HEK293 (cell line): ENCODE data around the gene BMERB1.

Source experiments
- CTCF ChIA-PET: fragments of 350-600 bp; formaldehyde crosslinking; extraction: SDS; loops from one replicate; lab custom pipeline; 2021; ENCODE audit warnings: antibody characterized with exemption; lab: Yijun Ruan, JAX
- POLR2A ChIA-PET: fragments of 300-600 bp; formaldehyde crosslinking; extraction: SDS; loops from one replicate; lab custom pipeline; 2020; ENCODE audit warnings: antibody characterized with exemption, inconsistent platforms; lab: Yijun Ruan, JAX
- H3K27ac ChIP-seq: fragments of 200-500 bp; sonication (Bioruptor generic); 2 replicates; pipeline ENCODE4 v1.5.1; 2014; ENCODE audit warnings: low read depth, low read length, control low read depth, inconsistent platforms; ENCODE audit errors: extremely low read depth
- H3K36me3 ChIP-seq, 2 experiments: fragments of 200-500 bp in 1 of 2; sonication (Bioruptor generic) in 1 of 2; 1 replicate in 1 of 2; 2 replicates in 1 of 2; pipeline ENCODE4 v1.5.1; 2014 to 2017; ENCODE audit warnings: inconsistent platforms in 2 of 2, low read length in 2 of 2; ENCODE audit not compliant: control insufficient read depth in 2 of 2, insufficient read depth in 1 of 2
- H3K4me1 ChIP-seq: fragments of 200-500 bp; sonication (Bioruptor generic); 2 replicates; pipeline ENCODE4 v1.5.1; 2014; ENCODE audit warnings: mild to moderate bottlenecking, low read length, inconsistent platforms; ENCODE audit not compliant: control insufficient read depth, insufficient read depth
- H3K4me3 ChIP-seq: 2 replicates; pipeline ENCODE4 v1.5.1; 2011; ENCODE audit warnings: low read depth, mild to moderate bottlenecking, control low read depth, low read length, moderate library complexity
- H3K9me3 ChIP-seq: fragments of 200-500 bp; sonication (Bioruptor generic); 2 replicates; pipeline ENCODE4 v1.5.1; 2014; ENCODE audit warnings: low read depth, low read length, inconsistent platforms; ENCODE audit not compliant: control insufficient read depth, insufficient read depth
- EGR2 ChIP-seq: fragments of 450-650 bp; formaldehyde crosslinking; IDR thresholded peaks from 2 replicates; pipeline ENCODE4 v1.5.1; 2016; ENCODE audit warnings: low read depth, missing biosample characterization, missing genetic modification characterization
- FEZF1 ChIP-seq: fragments of 450-650 bp; formaldehyde crosslinking; IDR thresholded peaks from 2 replicates; pipeline ENCODE4 v1.5.1; 2016; ENCODE audit warnings: missing biosample characterization, missing genetic modification characterization
- GLI4 ChIP-seq: fragments of 450-650 bp; formaldehyde crosslinking; IDR thresholded peaks from 2 replicates; pipeline ENCODE4 v1.5.1; 2016; ENCODE audit warnings: missing biosample characterization, missing genetic modification characterization
- GLIS1 ChIP-seq: fragments of 450-650 bp; formaldehyde crosslinking; IDR thresholded peaks from 2 replicates; pipeline ENCODE4 v1.5.1; 2016; ENCODE audit warnings: missing biosample characterization, missing genetic modification characterization
- HOXD13 ChIP-seq: sonication (generic); formaldehyde crosslinking; IDR thresholded peaks from 2 replicates; pipeline ENCODE4 v1.8.0; 2022; ENCODE audit warnings: missing genetic modification reagents, borderline replicate concordance
- KLF7 ChIP-seq: fragments of 450-650 bp; formaldehyde crosslinking; IDR thresholded peaks from 2 replicates; pipeline ENCODE4 v1.5.1; 2016; ENCODE audit warnings: missing biosample characterization, missing genetic modification characterization, borderline replicate concordance
- WT1 ChIP-seq: fragments of 450-650 bp; formaldehyde crosslinking; IDR thresholded peaks from 2 replicates; pipeline ENCODE4 v1.5.1; 2016; ENCODE audit warnings: missing biosample characterization, missing genetic modification characterization
- ZFHX2 ChIP-seq: fragments of 450-650 bp; formaldehyde crosslinking; conservative IDR thresholded peaks from 2 replicates; pipeline ENCODE4 v1.5.1; 2016; ENCODE audit warnings: missing biosample characterization, missing genetic modification characterization
- ZIC2 ChIP-seq: fragments of 450-650 bp; formaldehyde crosslinking; IDR thresholded peaks from 2 replicates; pipeline ENCODE4 v1.5.1; 2016; ENCODE audit warnings: missing biosample characterization, missing genetic modification characterization
- ZNF121 ChIP-seq: fragments of 450-650 bp; formaldehyde crosslinking; IDR thresholded peaks from 2 replicates; pipeline ENCODE4 v1.5.1; 2016; ENCODE audit warnings: missing biosample characterization, missing genetic modification characterization
- ZNF140 ChIP-seq: fragments of 450-650 bp; formaldehyde crosslinking; IDR thresholded peaks from 2 replicates; pipeline ENCODE4 v1.5.1; 2016; ENCODE audit warnings: missing biosample characterization, missing genetic modification characterization
- ZNF211 ChIP-seq: fragments of 450-650 bp; formaldehyde crosslinking; IDR thresholded peaks from 2 replicates; pipeline ENCODE4 v1.5.1; 2016; ENCODE audit warnings: low read depth, missing biosample characterization, missing genetic modification characterization
- ZNF266 ChIP-seq: fragments of 450-650 bp; formaldehyde crosslinking; IDR thresholded peaks from 2 replicates; pipeline ENCODE4 v1.5.1; 2016; ENCODE audit warnings: missing biosample characterization, missing genetic modification characterization, low read depth
- ZNF311 ChIP-seq: fragments of 450-650 bp; formaldehyde crosslinking; IDR thresholded peaks from 2 replicates; pipeline ENCODE4 v1.5.1; 2017; ENCODE audit warnings: missing biosample characterization, missing genetic modification characterization, borderline replicate concordance
- ZNF423 ChIP-seq: fragments of 450-650 bp; formaldehyde crosslinking; IDR thresholded peaks from 2 replicates; pipeline ENCODE4 v1.5.1; 2016; ENCODE audit warnings: missing biosample characterization, missing genetic modification characterization
- ZNF514 ChIP-seq: fragments of 450-650 bp; formaldehyde crosslinking; IDR thresholded peaks from 2 replicates; pipeline ENCODE4 v1.5.1; 2016; ENCODE audit warnings: missing biosample characterization, missing genetic modification characterization
- ZNF561 ChIP-seq: fragments of 450-650 bp; IDR thresholded peaks from 2 replicates; pipeline ENCODE4 v1.5.1; 2018; ENCODE audit warnings: missing biosample characterization, missing genetic modification characterization, borderline replicate concordance
- ZNF654 ChIP-seq: fragments of 450-650 bp; formaldehyde crosslinking; IDR thresholded peaks from 2 replicates; pipeline ENCODE4 v1.5.1; 2016; ENCODE audit warnings: low read depth, missing biosample characterization, missing genetic modification characterization
- ZSCAN5A ChIP-seq: fragments of 450-650 bp; formaldehyde crosslinking; IDR thresholded peaks from 2 replicates; pipeline ENCODE4 v1.5.1; 2016; ENCODE audit warnings: missing biosample characterization, missing genetic modification characterization
- TF ChIP-seq, protein P1 (sequence below): fragments of 450-650 bp; formaldehyde crosslinking; IDR thresholded peaks from 2 replicates; pipeline ENCODE4 v1.5.0; 2017; ENCODE audit warnings: missing biosample characterization, missing genetic modification characterization, borderline replicate concordance

BMERB1 gene

GRCh38 chr16:15587152-15587825, 152.9 kb downstream of the BMERB1 start:
- TF ChIP-seq ZNF311 (tag by site-specific recombination) (no peak), ZNF266 (tag by site-specific recombination) (no peak), ZNF121 (no peak), ZNF561 (tag by site-specific recombination) (no peak), ZNF423 (tag by site-specific recombination) (no peak), FEZF1 (tag by site-specific recombination) (no peak), GLIS1 (tag by site-specific recombination) (no peak), HOXD13 (no peak), ZNF654 (no peak), ZNF140 (tag by site-specific recombination) (no peak)
- TF ChIP-seq, protein P1, sequence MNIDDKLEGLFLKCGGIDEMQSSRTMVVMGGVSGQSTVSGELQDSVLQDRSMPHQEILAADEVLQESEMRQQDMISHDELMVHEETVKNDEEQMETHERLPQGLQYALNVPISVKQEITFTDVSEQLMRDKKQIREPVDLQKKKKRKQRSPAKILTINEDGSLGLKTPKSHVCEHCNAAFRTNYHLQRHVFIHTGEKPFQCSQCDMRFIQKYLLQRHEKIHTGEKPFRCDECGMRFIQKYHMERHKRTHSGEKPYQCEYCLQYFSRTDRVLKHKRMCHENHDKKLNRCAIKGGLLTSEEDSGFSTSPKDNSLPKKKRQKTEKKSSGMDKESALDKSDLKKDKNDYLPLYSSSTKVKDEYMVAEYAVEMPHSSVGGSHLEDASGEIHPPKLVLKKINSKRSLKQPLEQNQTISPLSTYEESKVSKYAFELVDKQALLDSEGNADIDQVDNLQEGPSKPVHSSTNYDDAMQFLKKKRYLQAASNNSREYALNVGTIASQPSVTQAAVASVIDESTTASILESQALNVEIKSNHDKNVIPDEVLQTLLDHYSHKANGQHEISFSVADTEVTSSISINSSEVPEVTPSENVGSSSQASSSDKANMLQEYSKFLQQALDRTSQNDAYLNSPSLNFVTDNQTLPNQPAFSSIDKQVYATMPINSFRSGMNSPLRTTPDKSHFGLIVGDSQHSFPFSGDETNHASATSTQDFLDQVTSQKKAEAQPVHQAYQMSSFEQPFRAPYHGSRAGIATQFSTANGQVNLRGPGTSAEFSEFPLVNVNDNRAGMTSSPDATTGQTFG (tag by site-specific recombination): no peak
- TF ChIP-seq, all 188 proteins: peak for 0
- Histone ChIP-seq H3K36me3 (no peaks in the 10 kb centered on the region), H3K4me3 (no peak overlapping the region), H3K9me3 (no peaks in the 10 kb centered on the region), H3K27ac (no peak overlapping the region), H3K4me1 (no peaks in the 10 kb centered on the region)
- CTCF ChIA-PET: interaction anchor here (1.3 kb wide), 1 partner anchor 36 kb away, joined by 3 read pairs; no protein-coding TSS in a partner anchor
- POLR2A ChIA-PET: no interaction called here

GRCh38 chr16:15592324-15592723, 157.9 kb downstream of the BMERB1 start:
- POLR2A ChIA-PET: no interaction called here
- TF ChIP-seq WT1 (tag by site-specific recombination) (no peak), ZSCAN5A (tag by site-specific recombination) (no peak), ZNF514 (tag by site-specific recombination) (no peak), ZIC2 (tag by site-specific recombination) (peak; percentile 57)
- TF ChIP-seq, all 188 proteins: peak for 1
- H3K4me3 ChIP-seq: no peak overlapping the region
- no peaks in the 10 kb centered on the region for H3K9me3 ChIP-seq
- CTCF ChIA-PET: interaction anchor here (0.7 kb wide), 1 partner anchor 147 kb away, joined by 3 read pairs; no protein-coding TSS in a partner anchor
- H3K36me3 ChIP-seq: peaks cover 0 to 28% of the 10 kb centered on the region in 2 experiments; a peak in 1 of 3 replicates
- no peaks in the 10 kb centered on the region for H3K4me1 ChIP-seq
- no peak overlapping the region for H3K27ac ChIP-seq

- Histone ChIP-seq H3K4me3 (no peak overlapping the region), H3K9me3 (no peaks in the 10 kb centered on the region), H3K4me1 (no peaks in the 10 kb centered on the region), H3K36me3 (peaks cover 0 to 37% of the 10 kb centered on the region in 2 experiments; a peak in 1 of 3 replicates), H3K27ac (no peak overlapping the region)
- TF ChIP-seq KLF7 (no peak), EGR2 (tag by site-specific recombination) (0 out of 2 replicates have a peak, but pooled peaks have one; percentile 17), ZNF211 (tag by site-specific recombination) (no peak), GLI4 (tag by site-specific recombination) (no peak), ZFHX2 (peak; percentile 40; the same call in 1 of the 2 replicates)
- ChIA-PET CTCF (no interaction called here), POLR2A (no interaction called here)
These were observed 158.8 kb downstream of the BMERB1 start for GRCh38 chr16:15593235-15593634.
